ENCODE data around the gene ASB5. TPM values are rescaled to one million over a fixed set of nuclear protein-coding genes. Genes with fewer than 3 reads are reported as not detected.

Gene ASB5
- total and polyA plus RNA-seq, 4 donors = 0.08 to 0.40 (median 0.31) TPM; not detected in 1

GRCh38 chr4:176266026-176266425 is 3.0 kb downstream of the ASB5 start:
- Histone ChIP-seq H3K36me3 (ENCODE audit: control insufficient read depth in 4 of 4, insufficient read depth in 4 of 4, low read length in 4 of 4) (no peaks in the 10 kb centered on the region), H3K9me3 (ENCODE audit: control insufficient read depth in 4 of 4, insufficient read depth in 3 of 4, low read length in 3 of 4) (no peaks in the 10 kb centered on the region), H3K4me3 (no peak overlapping the region), H3K9ac (ENCODE audit: insufficient read depth in 1 of 2, low read length in 2 of 2) (no peak overlapping the region), H3K4me1 (ENCODE audit: control insufficient read depth in 5 of 5, insufficient read depth in 5 of 5, low read length in 5 of 5) (no peaks in the 10 kb centered on the region), H3K27me3 (ENCODE audit: control insufficient read depth in 3 of 3, insufficient read depth in 3 of 3, low read length in 2 of 3) (no peaks in the 10 kb centered on the region), H3K27ac (ENCODE audit: low read depth in 1 of 2, low read length in 1 of 2) (no peak overlapping the region)
- no peak for DNase-seq
- WGBS, 2 donors = 96% methylated on average over 2 of the region's 2 CpGs
- no peak for TF ChIP-seq CTCF (IDR thresholded peaks at IDR 0.05; ENCODE audit: control extremely low read depth, extremely low read depth)
- no peak for ATAC-seq (ENCODE audit: insufficient read depth, low FRiP score)

- H3K36me3 ChIP-seq (ENCODE audit: control insufficient read depth in 4 of 4, insufficient read depth in 4 of 4, low read length in 4 of 4) = no peaks in the 10 kb centered on the region
- DNase-seq = no peak
- no peaks in the 10 kb centered on the region for H3K4me1 ChIP-seq (ENCODE audit: control insufficient read depth in 5 of 5, insufficient read depth in 5 of 5, low read length in 5 of 5)
- no peaks in the 10 kb centered on the region for H3K9me3 ChIP-seq (ENCODE audit: control insufficient read depth in 4 of 4, insufficient read depth in 3 of 4, low read length in 3 of 4)
- H3K9ac ChIP-seq (ENCODE audit: insufficient read depth in 1 of 2, low read length in 2 of 2) = no peak overlapping the region
- H3K4me3 ChIP-seq = no peak overlapping the region
- no peak for ATAC-seq (ENCODE audit: insufficient read depth, low FRiP score)
- no peak overlapping the region for H3K27ac ChIP-seq (ENCODE audit: low read depth in 1 of 2, low read length in 1 of 2)
- no peaks in the 10 kb centered on the region for H3K27me3 ChIP-seq (ENCODE audit: control insufficient read depth in 3 of 3, insufficient read depth in 3 of 3, low read length in 2 of 3)
- no peak for TF ChIP-seq CTCF (IDR thresholded peaks at IDR 0.05; ENCODE audit: control extremely low read depth, extremely low read depth)
These were observed 6.8 kb downstream of the ASB5 start for GRCh38 chr4:176262243-176262642.

DNA sequence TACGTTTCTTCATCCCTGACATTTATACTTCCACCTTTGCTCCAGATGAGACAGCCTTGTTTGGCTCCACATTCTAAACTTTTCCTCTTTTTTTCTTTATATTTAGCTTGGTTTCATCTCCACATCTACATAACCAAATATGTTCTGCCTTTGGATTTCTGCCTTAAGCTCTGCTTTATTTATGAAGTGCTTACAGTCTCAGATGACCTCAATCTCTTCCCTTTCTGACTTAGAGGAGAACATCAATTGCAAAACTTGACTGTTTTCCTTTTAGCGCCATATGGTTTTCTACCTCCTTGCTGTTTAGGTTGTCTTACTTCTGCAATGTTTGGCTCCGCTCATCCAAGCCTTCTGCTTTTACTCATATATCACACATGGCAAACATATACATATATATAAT is 7.5 kb downstream of the ASB5 start:
- Histone ChIP-seq H3K9ac (ENCODE audit: insufficient read depth in 1 of 2, low read length in 2 of 2) (no peak overlapping the region), H3K27me3 (ENCODE audit: control insufficient read depth in 3 of 3, insufficient read depth in 3 of 3, low read length in 2 of 3) (no peaks in the 10 kb centered on the region), H3K9me3 (ENCODE audit: control insufficient read depth in 4 of 4, insufficient read depth in 3 of 4, low read length in 3 of 4) (no peaks in the 10 kb centered on the region), H3K4me3 (no peak overlapping the region), H3K36me3 (ENCODE audit: control insufficient read depth in 4 of 4, insufficient read depth in 4 of 4, low read length in 4 of 4) (no peaks in the 10 kb centered on the region), H3K27ac (ENCODE audit: low read depth in 1 of 2, low read length in 1 of 2) (no peak overlapping the region), H3K4me1 (ENCODE audit: control insufficient read depth in 5 of 5, insufficient read depth in 5 of 5, low read length in 5 of 5) (no peaks in the 10 kb centered on the region)
- DNase-seq (no peak), ATAC-seq (ENCODE audit: insufficient read depth, low FRiP score) (no peak)
- no peak for TF ChIP-seq CTCF (IDR thresholded peaks at IDR 0.05; ENCODE audit: control extremely low read depth, extremely low read depth)
- 78 to 94% methylated on average over 3 of the region's 3 CpGs for WGBS, 2 donors

- Histone ChIP-seq H3K27me3 (ENCODE audit: control insufficient read depth in 3 of 3, insufficient read depth in 3 of 3, low read length in 2 of 3) (no peaks in the 10 kb centered on the region), H3K9ac (ENCODE audit: insufficient read depth in 1 of 2, low read length in 2 of 2) (no peak overlapping the region), H3K27ac (ENCODE audit: low read depth in 1 of 2, low read length in 1 of 2) (no peak overlapping the region), H3K9me3 (ENCODE audit: control insufficient read depth in 4 of 4, insufficient read depth in 3 of 4, low read length in 3 of 4) (no peaks in the 10 kb centered on the region), H3K36me3 (ENCODE audit: control insufficient read depth in 4 of 4, insufficient read depth in 4 of 4, low read length in 4 of 4) (no peaks in the 10 kb centered on the region), H3K4me1 (ENCODE audit: control insufficient read depth in 5 of 5, insufficient read depth in 5 of 5, low read length in 5 of 5) (no peaks in the 10 kb centered on the region), H3K4me3 (no peak overlapping the region)
- DNase-seq = no peak
- no peak for TF ChIP-seq CTCF (IDR thresholded peaks at IDR 0.05; ENCODE audit: control extremely low read depth, extremely low read depth)
- 91 to 96% methylated on average over 3 of the region's 3 CpGs for WGBS, 2 donors
- ATAC-seq (ENCODE audit: insufficient read depth, low FRiP score) = no peak
These were observed 8.0 kb downstream of the ASB5 start for GRCh38 chr4:176261018-176261417.

Measured in lung (tissue), 12 donors.